Sigmoid colon (tissue), 7 donors: ENCODE results near the gene IL12A. TPM values are rescaled to one million over a fixed set of nuclear protein-coding genes. Genes with fewer than 3 reads are reported as not detected.

ENCODE experiments used
- DNase-seq: peaks from one replicate; pipeline ENCODE4 v3.0.0-alpha.2; 2019
- H3K27ac ChIP-seq, 4 donors: fragments of 200-600 bp; sonication (generic); one replicate each; pipeline ENCODE4 v1.5.1; 2016 to 2019; ENCODE audit warnings: mild to moderate bottlenecking in 1 of 4
- H3K27me3 ChIP-seq, 3 donors: fragments of 200-600 bp; sonication (generic); one replicate each; pipeline ENCODE4 v1.5.1; 2019; ENCODE audit warnings: mild to moderate bottlenecking in 1 of 3
- H3K36me3 ChIP-seq, 4 donors: fragments of 200-600 bp; sonication (generic); one replicate each; pipeline ENCODE4 v1.5.1; 2016 to 2019
- H3K4me1 ChIP-seq, 4 donors: fragments of 200-600 bp; sonication (generic); one replicate each; pipeline ENCODE4 v1.5.1; 2017 to 2019
- H3K4me3 ChIP-seq, 4 donors: fragments of 200-600 bp; sonication (generic); one replicate each; pipeline ENCODE4 v1.5.1; 2017 to 2019; ENCODE audit warnings: mild to moderate bottlenecking in 2 of 4, moderate library complexity in 1 of 4
- H3K9me3 ChIP-seq, 4 donors: fragments of 200-600 bp in 3 of 4; sonication (generic) in 3 of 4; one replicate each; pipeline versions ENCODE4 v1.5.1 to v1.6.1; 2013 to 2019
- EP300 ChIP-seq, 4 donors: sonication (generic); formaldehyde crosslinking; IDR thresholded peaks; one replicate each; pipeline ENCODE4 v1.6.1; 2017; ENCODE audit warnings: antibody characterized with exemption in 4 of 4
- POLR2A ChIP-seq, 2 donors: fragments of 450-650 bp; IDR thresholded peaks; one replicate each; pipeline ENCODE4 v1.6.1; 2016; ENCODE audit warnings: antibody characterized with exemption in 2 of 2, mild to moderate bottlenecking in 2 of 2, moderate library complexity in 2 of 2
- POLR2AphosphoS5 ChIP-seq, 4 donors: sonication (generic); formaldehyde crosslinking; IDR thresholded peaks; one replicate each; pipeline ENCODE4 v1.6.1; 2017; ENCODE audit warnings: antibody characterized with exemption in 4 of 4
- WGBS, 2 donors: extraction: QIAGEN DNeasy Blood & Tissue Kit; methylation state at CpG; one replicate each; pipeline ENCODE4 v1.1.7; 2013; 5-methylcytosine and 5-hydroxymethylcytosine counted together
- intact Hi-C: fragments of 100-400 bp; cut with DNase I; formaldehyde crosslinking; loops from one replicate; pipeline ENCODE4 v1.15.1; 2023
- polyA plus RNA-seq, 3 donors: library from polyadenylated mRNA; stranded (reverse); fragments of 200-250 nt; gene quantifications; one replicate each; pipeline ENCODE4 v1.2.3, GENCODE V29; 2013
- total RNA-seq, 4 donors: library from RNA; depleted of rRNA; stranded (reverse); fragments of >200 nt; gene quantifications; one replicate each; pipeline ENCODE4 v1.1.0, GENCODE V29; 2016
- TF ChIP-seq, protein P1 (sequence below), 4 experiments: fragments of 450-650 bp in 3 of 4; fragments of 200-600 bp in 1 of 4; IDR thresholded peaks; one replicate each; pipeline ENCODE4 v1.5.1; 2016 to 2019; ENCODE audit warnings: antibody characterized with exemption in 4 of 4, mild to moderate bottlenecking in 3 of 4, moderate library complexity in 2 of 4
- donor health status: healthy with polysubstance abuse.
- donor health status: Bipolar disorder and iron deficiency.
- donor health status: healthy.

IL12A gene
- total and polyA plus RNA-seq, 7 donors: 0.27 to 3.9 (median 1.1) TPM; not detected in 2

DNA sequence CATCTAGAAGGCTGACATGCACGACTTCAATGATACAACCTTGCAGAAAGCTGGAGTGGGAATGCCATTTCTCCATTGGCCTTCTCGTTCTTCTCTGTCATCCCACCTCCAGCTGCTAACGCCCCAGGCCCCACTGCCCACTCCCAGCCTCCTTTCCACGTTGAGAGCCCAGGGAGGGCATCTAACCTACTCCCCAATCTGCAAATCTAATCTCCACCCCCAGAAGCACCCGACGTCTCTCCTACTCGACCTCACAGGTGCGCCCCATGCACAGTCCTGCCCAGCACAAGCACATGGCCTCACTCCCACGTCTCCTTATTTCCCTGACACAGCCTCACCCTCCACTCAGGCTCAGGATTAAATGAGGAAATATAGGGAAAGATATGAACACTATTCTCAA lies 33.4 kb downstream of the IL12A start:
- Histone ChIP-seq H3K36me3 (no peaks in the 10 kb centered on the region), H3K27me3 (no peaks in the 10 kb centered on the region), H3K9me3 (no peaks in the 10 kb centered on the region), H3K4me3 (no peak overlapping the region), H3K27ac (no peak overlapping the region), H3K4me1 (no peaks in the 10 kb centered on the region)
- TF ChIP-seq EP300 (IDR thresholded peaks at IDR 0.05): no peak
- TF ChIP-seq, protein P1, sequence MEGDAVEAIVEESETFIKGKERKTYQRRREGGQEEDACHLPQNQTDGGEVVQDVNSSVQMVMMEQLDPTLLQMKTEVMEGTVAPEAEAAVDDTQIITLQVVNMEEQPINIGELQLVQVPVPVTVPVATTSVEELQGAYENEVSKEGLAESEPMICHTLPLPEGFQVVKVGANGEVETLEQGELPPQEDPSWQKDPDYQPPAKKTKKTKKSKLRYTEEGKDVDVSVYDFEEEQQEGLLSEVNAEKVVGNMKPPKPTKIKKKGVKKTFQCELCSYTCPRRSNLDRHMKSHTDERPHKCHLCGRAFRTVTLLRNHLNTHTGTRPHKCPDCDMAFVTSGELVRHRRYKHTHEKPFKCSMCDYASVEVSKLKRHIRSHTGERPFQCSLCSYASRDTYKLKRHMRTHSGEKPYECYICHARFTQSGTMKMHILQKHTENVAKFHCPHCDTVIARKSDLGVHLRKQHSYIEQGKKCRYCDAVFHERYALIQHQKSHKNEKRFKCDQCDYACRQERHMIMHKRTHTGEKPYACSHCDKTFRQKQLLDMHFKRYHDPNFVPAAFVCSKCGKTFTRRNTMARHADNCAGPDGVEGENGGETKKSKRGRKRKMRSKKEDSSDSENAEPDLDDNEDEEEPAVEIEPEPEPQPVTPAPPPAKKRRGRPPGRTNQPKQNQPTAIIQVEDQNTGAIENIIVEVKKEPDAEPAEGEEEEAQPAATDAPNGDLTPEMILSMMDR (IDR thresholded peaks at IDR 0.05): no peak
- no peak for TF ChIP-seq POLR2A (IDR thresholded peaks at IDR 0.05)
- no peak for TF ChIP-seq POLR2AphosphoS5 (IDR thresholded peaks at IDR 0.05)
- intact Hi-C loops: no loop called here
- DNase-seq: no peak
- 82 to 84% methylated on average over 9 of the region's 9 CpGs for WGBS, 2 donors

GRCh38 chr3:160023476-160023875 lies 34.8 kb downstream of the IL12A start:
- Histone ChIP-seq H3K27me3 (no peaks in the 10 kb centered on the region), H3K9me3 (no peaks in the 10 kb centered on the region), H3K36me3 (no peaks in the 10 kb centered on the region), H3K27ac (no peak overlapping the region), H3K4me3 (no peak overlapping the region), H3K4me1 (no peaks in the 10 kb centered on the region)
- 78 to 83% methylated on average over 1 of the region's 1 CpG for WGBS, 2 donors
- intact Hi-C loops: no loop called here
- TF ChIP-seq EP300 (IDR thresholded peaks at IDR 0.05) (no peak), POLR2AphosphoS5 (IDR thresholded peaks at IDR 0.05) (no peak), POLR2A (IDR thresholded peaks at IDR 0.05) (no peak)
- TF ChIP-seq, protein P1 (IDR thresholded peaks at IDR 0.05): no peak
- DNase-seq: no peak

DNA sequence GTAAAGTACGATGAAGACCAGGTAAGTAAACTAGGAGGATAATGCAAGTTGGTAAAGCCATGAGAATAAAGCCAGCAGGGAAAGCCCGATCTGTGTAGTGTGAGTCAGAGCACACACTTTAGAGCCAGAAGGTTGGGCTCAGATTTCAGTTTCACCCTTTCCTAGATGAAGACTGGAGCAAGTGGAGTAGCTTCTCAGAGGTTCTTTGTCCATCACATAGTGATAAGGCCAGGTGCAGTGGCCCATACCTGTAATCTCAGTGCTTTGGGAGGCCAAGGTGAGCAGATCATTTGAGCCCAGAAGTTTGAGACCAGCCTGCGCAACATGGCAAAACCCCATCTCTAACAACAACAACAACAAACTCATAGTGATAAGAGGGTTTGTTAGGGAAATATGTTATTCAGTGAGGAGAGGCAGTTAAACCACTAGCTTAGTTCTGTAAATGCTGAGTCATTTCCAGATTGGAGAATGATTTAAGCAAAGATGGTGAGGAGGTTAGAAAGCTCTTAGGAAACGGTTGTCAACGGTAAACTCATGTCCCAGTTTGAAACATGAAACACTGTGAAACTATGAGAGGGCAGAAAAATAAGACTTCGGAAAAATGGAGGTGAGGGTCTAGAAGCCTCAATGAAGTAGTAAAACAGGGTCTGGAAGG lies 39.0 kb downstream of the IL12A start:
- no peak overlapping the region for H3K27ac ChIP-seq
- H3K36me3 ChIP-seq: no peaks in the 10 kb centered on the region
- no peak for DNase-seq
- H3K4me1 ChIP-seq: no peaks in the 10 kb centered on the region
- WGBS, 2 donors: 56 to 80% methylated on average over 6 of the region's 6 CpGs
- TF ChIP-seq POLR2A (IDR thresholded peaks at IDR 0.05) (no peak), POLR2AphosphoS5 (IDR thresholded peaks at IDR 0.05) (no peak), EP300 (IDR thresholded peaks at IDR 0.05) (no peak)
- TF ChIP-seq, protein P1 (IDR thresholded peaks at IDR 0.05): no peak
- H3K9me3 ChIP-seq: no peaks in the 10 kb centered on the region
- no peaks in the 10 kb centered on the region for H3K27me3 ChIP-seq
- intact Hi-C loops: no loop called here
- H3K4me3 ChIP-seq: no peak overlapping the region

DNA sequence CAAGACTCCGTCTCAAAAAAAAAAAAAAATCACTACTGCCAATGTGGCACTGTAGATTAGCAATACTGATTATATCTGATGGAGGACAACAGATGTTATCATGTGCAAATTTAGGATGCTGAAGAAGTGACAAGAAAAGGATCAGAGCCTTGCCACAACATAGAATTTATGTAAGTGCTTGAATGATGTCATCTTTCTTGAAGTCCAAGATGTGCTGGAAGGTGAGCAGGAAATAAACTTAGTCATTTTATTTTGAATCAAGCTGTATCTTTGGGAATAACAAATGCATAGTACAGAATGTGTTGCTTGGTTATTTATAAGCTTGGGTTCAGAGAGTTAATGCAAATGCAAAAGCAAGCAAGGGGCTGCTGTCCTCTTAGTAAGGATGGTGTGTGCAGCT lies 47.1 kb downstream of the IL12A start:
- intact Hi-C loops: no loop called here
- TF ChIP-seq POLR2A (IDR thresholded peaks at IDR 0.05) (no peak), EP300 (IDR thresholded peaks at IDR 0.05) (no peak), POLR2AphosphoS5 (IDR thresholded peaks at IDR 0.05) (no peak)
- TF ChIP-seq, protein P1 (IDR thresholded peaks at IDR 0.05): no peak

More for the DNA sequence above, 47.1 kb downstream of the IL12A start:
- Histone ChIP-seq H3K27ac (no peak overlapping the region), H3K36me3 (no peaks in the 10 kb centered on the region), H3K27me3 (peaks cover 0 to 26% (median 4%) of the 10 kb centered on the region in 3 donors), H3K4me3 (no peak overlapping the region), H3K9me3 (no peaks in the 10 kb centered on the region), H3K4me1 (peaks cover 0 to 8% (median 7%) of the 10 kb centered on the region in 4 donors)
- WGBS, 2 donors: 93 to 100% methylated on average over 1 of the region's 1 CpG
- no peak for DNase-seq
